RCC 7860 (cell line): Measurements from ENCODE around the gene CCL25.
"Not testable (repeated sequence)": the region's sequence is repeated elsewhere in the genome, so short reads cannot be mapped to it uniquely, and the experiment has no call there.

Experiments
- DNase-seq: peaks from one replicate; pipeline ENCODE4 v3.0.0-alpha.2; 2015; ENCODE audit warnings: low spot score
- FAIRE-seq: peaks from 2 replicates; lab custom pipeline; 2012; peaks lifted over from hg19 to GRCh38; lab: Jason Lieb, UNC

The CCL25 gene

DNA sequence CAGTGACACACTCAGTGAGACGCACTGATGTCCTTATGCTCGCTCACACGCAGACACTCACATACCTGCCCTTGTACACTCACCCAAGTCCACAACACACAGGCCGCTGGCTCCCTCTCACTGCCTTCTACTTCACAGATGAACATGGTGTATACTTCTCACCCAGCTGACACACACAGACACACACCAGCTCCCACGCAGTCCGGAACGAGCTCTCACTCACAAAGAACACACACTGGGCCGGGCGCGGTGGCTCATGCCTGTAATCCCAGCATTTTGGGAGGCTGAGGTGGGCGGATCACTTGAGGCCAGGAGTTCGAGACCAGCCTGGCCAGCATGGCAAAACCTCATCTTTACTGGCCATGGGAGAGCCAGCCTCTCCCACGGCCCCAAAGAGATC, 31.6 kb downstream of the CCL25 start:
- FAIRE-seq: no peak
- DNase-seq: no peak

DNA sequence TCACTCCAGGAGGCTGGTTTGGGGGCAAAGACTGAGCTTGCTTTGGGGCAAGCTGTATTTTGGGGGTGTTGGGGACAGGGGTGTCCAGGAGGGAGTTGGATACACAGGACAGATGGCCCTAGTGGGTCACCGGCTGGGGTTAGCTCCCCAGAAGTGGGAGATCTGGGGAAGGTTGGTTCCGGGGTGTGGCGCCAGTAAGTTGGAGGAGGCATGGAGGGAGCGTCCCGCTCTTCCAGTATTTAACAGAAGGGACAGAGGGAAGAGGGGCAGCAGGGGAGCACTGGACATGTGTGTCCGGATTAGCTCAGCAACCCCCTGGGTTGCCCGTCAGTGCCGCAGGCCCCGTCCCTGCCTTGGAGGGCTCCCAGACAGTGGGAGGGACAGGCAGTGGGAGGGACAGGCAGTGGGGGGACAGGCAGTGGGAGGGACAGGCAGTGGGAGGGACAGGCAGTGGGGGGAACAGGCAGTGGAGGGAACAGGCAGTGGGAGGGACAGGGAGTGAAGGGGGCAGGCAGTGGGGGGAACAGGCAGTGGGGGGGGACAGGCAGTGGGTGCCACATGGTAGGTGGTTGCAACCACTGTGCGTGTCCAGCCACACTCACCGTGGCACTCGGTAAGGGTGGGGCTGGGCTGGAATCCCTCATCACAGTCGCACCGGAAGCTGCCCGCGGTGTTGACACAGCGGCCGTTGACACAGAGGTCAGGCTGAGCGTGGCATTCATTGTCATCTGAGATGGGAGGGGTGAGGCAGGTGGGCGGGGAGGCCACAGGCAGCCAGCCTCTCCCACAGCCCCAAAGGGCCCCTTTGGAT, 33.2 kb downstream of the CCL25 start:
- DNase-seq: no peak
- FAIRE-seq: no peak

- DNase-seq (no peak), FAIRE-seq (no peak)
Measured at GRCh38 chr19:8086849-8087248, 34.3 kb downstream of the CCL25 start.

GRCh38 chr19:8087876-8088275, 35.3 kb downstream of the CCL25 start:
- no peak for DNase-seq
- FAIRE-seq: no peak

DNA sequence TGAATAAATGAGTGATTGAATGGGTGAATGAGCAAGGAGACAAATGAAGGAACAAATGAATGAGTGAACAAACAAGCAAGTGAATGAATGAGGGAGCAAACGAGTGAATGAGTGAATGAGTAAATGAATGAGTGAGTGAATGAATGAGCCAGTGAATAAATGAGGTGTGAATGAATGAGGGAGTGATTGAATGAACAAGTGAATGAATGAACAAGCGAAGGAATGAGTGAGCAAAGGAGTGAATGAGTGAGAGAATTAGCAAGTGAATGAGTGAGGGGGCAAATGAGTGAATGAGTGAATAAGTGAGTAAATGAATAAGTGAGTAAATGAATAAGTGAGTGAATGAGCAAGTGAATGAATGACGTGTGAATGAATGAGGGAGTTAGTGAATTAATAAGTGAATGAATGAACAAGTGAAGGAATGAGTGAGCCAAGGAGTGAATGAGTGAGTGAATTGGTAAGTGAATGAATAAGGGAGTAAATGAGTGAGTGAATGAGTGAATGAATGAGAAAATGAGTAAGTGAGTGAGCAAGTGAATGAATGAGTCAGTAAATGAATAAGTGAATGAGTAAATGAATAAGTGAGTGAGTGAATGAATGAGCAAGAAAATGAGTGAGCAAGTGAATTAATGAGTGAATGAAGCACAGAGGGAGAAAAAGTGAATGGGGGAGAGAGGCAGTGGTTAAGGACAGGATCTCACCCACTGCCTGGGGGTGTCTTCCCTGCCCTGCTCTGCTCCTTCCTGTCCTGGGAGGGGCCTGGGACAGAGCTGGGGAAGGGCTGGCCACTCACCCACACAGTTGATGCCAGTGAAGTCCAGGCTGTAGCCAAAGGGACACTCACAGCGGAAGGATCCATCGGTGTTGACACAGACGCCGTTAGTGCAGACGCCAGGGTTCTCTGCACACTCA, 36.4 kb downstream of the CCL25 start:
- FAIRE-seq (no peak), DNase-seq (no peak)

DNA sequence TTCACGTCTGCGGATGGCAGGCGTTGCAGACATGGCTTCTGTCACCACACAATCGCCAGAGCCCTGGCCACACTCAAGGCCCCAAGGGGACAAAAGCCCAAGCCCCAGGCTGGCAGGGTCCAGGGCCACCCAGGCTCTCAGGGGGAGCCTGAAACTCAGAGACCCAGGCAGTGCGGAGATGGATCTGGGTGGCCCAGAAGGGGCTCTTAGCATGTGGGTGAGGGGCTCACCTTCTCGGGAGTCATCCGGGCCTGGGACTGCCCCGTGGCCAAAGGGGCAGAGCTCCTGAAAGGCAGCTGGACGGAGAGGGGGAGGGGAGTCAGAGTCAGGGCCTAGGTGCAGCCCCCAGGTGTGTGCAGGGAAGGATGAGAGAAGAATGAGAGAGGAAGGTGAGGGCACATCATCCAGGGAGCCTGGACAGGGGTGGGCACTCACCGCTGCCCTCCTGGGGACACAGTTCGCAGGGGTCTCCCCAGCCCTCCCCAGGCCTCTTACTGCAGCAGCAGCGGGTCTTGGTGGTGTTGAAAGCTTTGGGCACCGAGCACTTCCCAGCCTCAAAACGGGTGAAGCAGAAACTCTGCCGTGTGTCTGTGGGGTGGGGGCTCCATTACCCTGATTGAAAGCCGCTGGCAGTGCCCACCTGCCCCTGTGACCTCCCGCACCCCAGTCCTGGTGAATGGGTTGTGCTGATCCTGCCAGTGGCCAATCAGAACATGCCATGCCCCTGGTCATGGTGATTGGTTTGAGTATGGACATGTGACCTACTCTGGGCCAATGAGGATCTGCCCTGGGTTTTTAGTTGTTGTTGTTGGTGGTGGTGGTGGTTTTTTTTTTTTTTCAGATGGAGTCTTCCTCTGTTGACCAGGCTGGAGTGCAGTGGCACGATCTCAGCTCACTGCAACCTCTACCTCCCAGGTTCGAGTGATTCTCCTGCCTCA, 37.4 kb downstream of the CCL25 start:
- no peak for DNase-seq
- FAIRE-seq: no peak

DNA sequence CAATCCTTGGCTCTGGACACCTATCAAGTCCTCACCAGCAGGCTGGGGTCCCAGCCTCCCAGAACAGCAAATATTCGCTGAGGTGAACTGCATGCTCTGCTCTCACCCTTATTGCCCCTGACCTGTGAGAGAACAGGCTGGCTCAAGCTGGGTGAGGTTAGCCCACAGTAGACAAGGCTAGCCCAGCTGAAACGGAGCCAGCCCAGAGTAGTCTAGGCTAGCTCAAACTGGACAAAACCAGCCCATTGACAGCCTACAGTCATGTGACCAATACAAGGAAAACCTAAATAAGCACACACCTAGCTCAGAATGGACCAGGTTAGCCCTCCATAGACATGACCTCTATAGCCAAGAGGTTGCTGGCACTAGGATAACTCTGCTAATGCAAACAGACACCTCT, 38.4 kb downstream of the CCL25 start:
- FAIRE-seq (no peak), DNase-seq (no peak)

GRCh38 chr19:8093740-8094139, 41.2 kb downstream of the CCL25 start:
- DNase-seq (no peak), FAIRE-seq (no peak)

DNA sequence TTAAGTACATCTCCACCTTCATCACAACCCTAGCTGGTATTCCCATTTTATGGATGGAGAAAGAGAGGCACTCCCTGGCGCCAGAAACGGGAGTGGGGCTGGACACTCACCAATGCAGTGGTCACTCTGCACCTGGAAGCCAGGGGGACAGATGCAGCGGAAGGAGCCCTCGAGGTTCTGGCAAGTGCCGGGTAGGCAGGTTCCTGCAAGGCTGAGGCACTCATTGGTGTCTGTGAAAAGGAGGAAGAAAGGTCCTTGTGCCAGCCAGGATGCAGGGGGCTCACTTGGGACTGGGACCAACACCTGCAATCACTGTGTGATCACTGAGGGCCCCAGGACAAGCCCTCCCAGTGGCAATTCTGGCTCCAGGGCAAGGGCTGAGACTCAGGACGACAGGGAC, 41.8 kb downstream of the CCL25 start:
- no peak for DNase-seq
- FAIRE-seq: no peak

- DNase-seq (no peak), FAIRE-seq (no peak)
Measured at GRCh38 chr19:8095354-8095886, 42.9 kb downstream of the CCL25 start.

DNA sequence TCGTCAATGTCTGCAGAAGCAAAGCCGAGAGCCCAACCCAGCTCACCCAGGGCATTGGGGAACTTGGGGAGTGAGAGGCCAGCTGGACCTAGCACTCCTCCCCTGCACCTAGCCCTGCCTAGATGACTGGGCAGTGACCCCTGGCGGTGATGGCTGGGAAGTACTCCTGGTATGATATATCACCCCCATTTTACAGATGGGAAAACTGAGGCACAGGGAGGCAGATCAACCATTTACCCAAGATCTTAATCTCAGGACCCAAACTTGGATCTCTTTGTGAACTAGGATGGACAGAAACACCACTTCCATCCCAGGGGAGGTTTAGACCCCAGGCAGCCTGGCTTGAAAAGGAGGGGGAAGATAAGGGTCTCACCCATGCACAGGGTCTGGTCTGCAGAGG, 43.5 kb downstream of the CCL25 start:
- DNase-seq (no peak), FAIRE-seq (no peak)

GRCh38 chr19:8097198-8097597, 44.6 kb downstream of the CCL25 start:
- DNase-seq (no peak), FAIRE-seq (no peak)

GRCh38 chr19:8097681-8098567, 45.4 kb downstream of the CCL25 start:
- FAIRE-seq (no peak), DNase-seq (no peak)

GRCh38 chr19:8101311-8101710, 48.8 kb downstream of the CCL25 start:
- DNase-seq (no peak), FAIRE-seq (no peak)

- not testable (repeated sequence) for DNase-seq, FAIRE-seq
Measured at GRCh38 chr19:8101910-8102309, 49.4 kb downstream of the CCL25 start.

DNA sequence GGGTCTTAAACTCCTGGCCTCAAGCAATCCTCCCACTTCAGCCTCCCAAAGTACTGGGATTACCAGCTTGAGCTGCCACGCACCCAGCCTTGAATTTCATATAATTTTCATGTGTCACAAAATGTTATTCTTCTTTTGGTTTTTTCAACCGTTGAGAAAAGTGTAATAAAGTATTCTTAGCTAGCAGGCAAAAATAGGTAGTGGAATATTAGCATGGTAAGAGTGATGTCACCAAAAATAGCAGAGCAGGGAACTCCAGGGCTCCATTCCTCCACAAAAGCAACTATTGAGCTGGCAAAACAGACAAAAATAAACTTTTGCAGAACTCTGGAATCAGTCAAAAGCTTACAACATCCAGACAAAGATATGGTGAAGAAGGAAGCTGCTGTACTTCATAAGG, 52.9 kb downstream of the CCL25 start:
- FAIRE-seq (no peak), DNase-seq (no peak)

DNA sequence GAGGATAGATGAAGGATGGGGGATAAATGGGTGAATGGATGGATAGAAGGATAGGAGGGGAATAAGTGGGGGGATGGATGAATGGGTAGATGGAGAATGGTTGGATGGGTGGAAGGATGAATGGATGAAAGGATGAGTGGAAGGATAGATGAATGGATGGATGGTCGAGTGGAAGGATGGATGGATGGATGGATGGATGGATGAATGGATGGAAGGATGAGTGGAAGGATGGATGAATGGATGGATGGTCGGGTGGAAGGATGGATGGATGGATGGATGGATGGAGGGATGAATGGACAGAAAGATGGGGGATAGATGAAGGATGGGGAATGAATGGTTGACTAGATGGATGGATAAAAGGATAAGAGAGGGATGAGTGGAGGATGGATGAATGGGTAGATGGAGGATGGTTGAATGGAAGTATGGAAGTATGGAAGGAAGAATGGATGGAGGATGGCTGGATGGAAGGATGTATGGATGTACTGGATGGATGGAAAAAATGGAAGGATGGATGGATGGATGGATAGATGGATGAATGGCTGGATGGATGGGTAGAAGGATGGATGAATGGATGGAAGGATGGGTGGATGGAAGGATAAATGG, 54.8 kb downstream of the CCL25 start:
- DNase-seq (no peak), FAIRE-seq (no peak)

GRCh38 chr19:8108560-8109445, 56.2 kb downstream of the CCL25 start:
- FAIRE-seq: no peak
- DNase-seq: no peak
